ENCODE data around the gene PCBP3. TPM values are rescaled to one million over a fixed set of nuclear protein-coding genes. Genes with fewer than 3 reads are reported as not detected.
A peak's percentile ranks its signal among the peaks of the same experiment; 100 is the strongest.

The PCBP3 gene
- total RNA-seq, 2 experiments from 2014 or later, result 3.4 to 3.8 TPM

GRCh38 chr21:45595574-45596295, 47.8 kb upstream of the PCBP3 start:
- Mint-ChIP-seq H3K36me3 (ENCODE audit: low read depth) (no peaks in the 10 kb centered on the region), H3K27ac (peak overlapping the region; percentile 51), H3K4me3 (no peak overlapping the region), H3K27me3 (no peaks in the 10 kb centered on the region), H3K4me1 (ENCODE audit: low read depth) (peaks cover 19% of the 10 kb centered on the region), H3K9me3 (no peaks in the 10 kb centered on the region)
- no peak for ATAC-seq (ENCODE audit: poor library complexity)
- intact Hi-C loops (cut with DNase I, micrococcal nuclease), result loop anchor here (1.0 to 10.0 kb wide), 10 partner anchors 40 to 1141 kb away; partner anchors contain the start of genes COL6A1 (in 1 of the 2), LRRC3 (in 1 of the 2) and PCBP3 (in 1 of the 2)
- no peak for DNase-seq
- no peak overlapping the region for H3K4me3 ChIP-seq (ENCODE audit: low read length)
- peaks cover 0 to 6% of the 10 kb centered on the region in 2 experiments for H3K9me3 ChIP-seq (ENCODE audit: control insufficient read depth in 1 of 2, insufficient read depth in 1 of 2, low read length in 2 of 2)
- CTCF ChIA-PET, result interaction anchor here (1.0 to 2.4 kb wide), 7 partner anchors 7 to 303 kb away, joined by 3 to 10 read pairs (median 4); no protein-coding TSS in a partner anchor
- POLR2A ChIA-PET, result no interaction called here
- TF ChIP-seq, protein P1, sequence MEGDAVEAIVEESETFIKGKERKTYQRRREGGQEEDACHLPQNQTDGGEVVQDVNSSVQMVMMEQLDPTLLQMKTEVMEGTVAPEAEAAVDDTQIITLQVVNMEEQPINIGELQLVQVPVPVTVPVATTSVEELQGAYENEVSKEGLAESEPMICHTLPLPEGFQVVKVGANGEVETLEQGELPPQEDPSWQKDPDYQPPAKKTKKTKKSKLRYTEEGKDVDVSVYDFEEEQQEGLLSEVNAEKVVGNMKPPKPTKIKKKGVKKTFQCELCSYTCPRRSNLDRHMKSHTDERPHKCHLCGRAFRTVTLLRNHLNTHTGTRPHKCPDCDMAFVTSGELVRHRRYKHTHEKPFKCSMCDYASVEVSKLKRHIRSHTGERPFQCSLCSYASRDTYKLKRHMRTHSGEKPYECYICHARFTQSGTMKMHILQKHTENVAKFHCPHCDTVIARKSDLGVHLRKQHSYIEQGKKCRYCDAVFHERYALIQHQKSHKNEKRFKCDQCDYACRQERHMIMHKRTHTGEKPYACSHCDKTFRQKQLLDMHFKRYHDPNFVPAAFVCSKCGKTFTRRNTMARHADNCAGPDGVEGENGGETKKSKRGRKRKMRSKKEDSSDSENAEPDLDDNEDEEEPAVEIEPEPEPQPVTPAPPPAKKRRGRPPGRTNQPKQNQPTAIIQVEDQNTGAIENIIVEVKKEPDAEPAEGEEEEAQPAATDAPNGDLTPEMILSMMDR (IDR thresholded peaks at IDR 0.05), result no peak
- H3K4me1 ChIP-seq (ENCODE audit: insufficient read depth, low read length), result peaks cover 36% of the 10 kb centered on the region
- H3K27me3 ChIP-seq (ENCODE audit: control insufficient read depth in 1 of 2, insufficient read depth in 2 of 2, low read length in 2 of 2), result no peaks in the 10 kb centered on the region
- H3K27ac ChIP-seq (ENCODE audit: low read depth in 1 of 2, low read length in 2 of 2), result no peak overlapping the region
- H3K36me3 ChIP-seq (ENCODE audit: insufficient read depth, low read length), result no peaks in the 10 kb centered on the region

GRCh38 chr21:45596704-45597318, 46.7 kb upstream of the PCBP3 start:
- intact Hi-C loops (cut with DNase I, micrococcal nuclease), result loop anchor here (1.0 to 10.0 kb wide), 10 partner anchors 42 to 1142 kb away; partner anchors contain the start of genes COL6A1 (in 1 of the 2), LRRC3 (in 1 of the 2) and PCBP3 (in 1 of the 2)
- Mint-ChIP-seq H3K4me3 (no peak overlapping the region), H3K27me3 (no peaks in the 10 kb centered on the region), H3K36me3 (ENCODE audit: low read depth) (no peaks in the 10 kb centered on the region), H3K27ac (peak overlapping the region; percentile 67), H3K9me3 (no peaks in the 10 kb centered on the region), H3K4me1 (ENCODE audit: low read depth) (peaks cover 19% of the 10 kb centered on the region)
- no peaks in the 10 kb centered on the region for H3K27me3 ChIP-seq (ENCODE audit: control insufficient read depth in 1 of 2, insufficient read depth in 2 of 2, low read length in 2 of 2)
- TF ChIP-seq, protein P1 (IDR thresholded peaks at IDR 0.05), result peak; percentile 87
- no peak overlapping the region for H3K27ac ChIP-seq (ENCODE audit: low read depth in 1 of 2, low read length in 2 of 2)
- ATAC-seq (ENCODE audit: poor library complexity), result peak; percentile 65
- H3K36me3 ChIP-seq (ENCODE audit: insufficient read depth, low read length), result no peaks in the 10 kb centered on the region
- H3K9me3 ChIP-seq (ENCODE audit: control insufficient read depth in 1 of 2, insufficient read depth in 1 of 2, low read length in 2 of 2), result peaks cover 0 to 12% of the 10 kb centered on the region in 2 experiments
- H3K4me1 ChIP-seq (ENCODE audit: insufficient read depth, low read length), result peaks cover 26% of the 10 kb centered on the region
- ChIA-PET CTCF (interaction anchor here (1.0 to 2.4 kb wide), 6 partner anchors 8 to 223 kb away, joined by 3 to 10 read pairs (median 4); no protein-coding TSS in a partner anchor), POLR2A (no interaction called here)
- DNase-seq, result peak; percentile 79 to 93 (median 84)
- no peak overlapping the region for H3K4me3 ChIP-seq (ENCODE audit: low read length)

DNA sequence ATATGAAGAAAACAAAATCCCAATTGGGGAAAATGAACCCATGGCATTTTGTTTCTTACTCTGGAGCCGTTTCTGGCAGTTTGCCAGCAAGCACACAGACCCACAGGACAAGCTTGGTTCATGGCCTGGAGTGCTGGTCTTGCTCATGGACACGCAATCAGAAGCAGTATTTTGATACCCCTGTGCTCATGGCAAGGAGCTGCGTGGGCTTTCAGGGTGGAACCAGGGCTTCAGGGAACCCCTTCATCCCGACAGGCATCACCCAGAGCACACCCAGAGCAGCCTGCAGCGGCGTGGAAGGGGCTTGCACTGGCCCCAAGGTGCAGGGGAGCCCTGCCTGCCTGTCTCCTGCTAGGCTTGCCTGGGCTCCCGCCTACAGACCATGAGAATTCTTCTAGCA, 45.4 kb upstream of the PCBP3 start:
- Mint-ChIP-seq H3K36me3 (ENCODE audit: low read depth) (no peaks in the 10 kb centered on the region), H3K27ac (no peak overlapping the region), H3K4me3 (no peak overlapping the region), H3K27me3 (no peaks in the 10 kb centered on the region), H3K9me3 (peaks cover 3% of the 10 kb centered on the region), H3K4me1 (ENCODE audit: low read depth) (peaks cover 19% of the 10 kb centered on the region)
- DNase-seq (no peak), ATAC-seq (ENCODE audit: poor library complexity) (no peak)
- intact Hi-C loops (cut with DNase I, micrococcal nuclease), result loop anchor here (5.0 to 10.0 kb wide), 3 partner anchors 121 to 1143 kb away; partner anchors contain the start of genes COL6A1 (in 1 of the 2) and LRRC3 (in 1 of the 2)
- no peaks in the 10 kb centered on the region for H3K36me3 ChIP-seq (ENCODE audit: insufficient read depth, low read length)
- H3K27me3 ChIP-seq (ENCODE audit: control insufficient read depth in 1 of 2, insufficient read depth in 2 of 2, low read length in 2 of 2), result no peaks in the 10 kb centered on the region
- ChIA-PET CTCF (interaction anchor here (2.0 to 2.4 kb wide), 2 partner anchors 9 to 42 kb away, joined by 5 to 10 read pairs; no protein-coding TSS in a partner anchor), POLR2A (no interaction called here)
- no peak overlapping the region for H3K27ac ChIP-seq (ENCODE audit: low read depth in 1 of 2, low read length in 2 of 2)
- H3K4me3 ChIP-seq (ENCODE audit: low read length), result no peak overlapping the region
- TF ChIP-seq, protein P1 (IDR thresholded peaks at IDR 0.05), result no peak
- peaks cover 7 to 18% of the 10 kb centered on the region in 2 experiments for H3K9me3 ChIP-seq (ENCODE audit: control insufficient read depth in 1 of 2, insufficient read depth in 1 of 2, low read length in 2 of 2)
- H3K4me1 ChIP-seq (ENCODE audit: insufficient read depth, low read length), result peaks cover 13% of the 10 kb centered on the region

All from CD4-positive, alpha-beta T cell (primary cell).